ENCODE measurements around the gene SLC35B1. TPM values are rescaled to one million over a fixed set of nuclear protein-coding genes. Genes with fewer than 3 reads are reported as not detected.

SLC35B1 gene
- total and polyA plus RNA-seq, 8 donors, result 16.5 to 62.5 (median 29.1) TPM

DNA sequence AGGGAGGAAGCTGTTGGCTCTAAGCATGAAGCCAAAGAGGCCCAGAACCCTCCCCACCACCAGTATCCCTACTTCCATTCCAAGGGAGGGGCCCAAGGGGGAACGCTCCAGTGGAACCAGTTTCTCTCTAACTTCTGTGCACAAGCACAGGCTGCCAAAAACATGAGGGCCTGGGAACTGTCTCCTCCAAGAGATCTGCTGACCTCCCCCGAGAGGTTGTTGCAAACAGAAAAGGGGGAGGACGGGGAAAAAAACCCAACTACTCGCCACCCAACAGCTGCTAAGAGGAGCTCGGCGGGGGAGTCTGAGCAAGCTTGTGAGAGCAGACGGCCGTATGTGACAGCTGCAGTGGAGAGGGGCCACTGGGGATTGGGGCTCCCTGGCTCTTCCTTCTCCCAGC lies 15.7 kb upstream of the SLC35B1 start:
- DNase-seq (peak in 1 of 6 donors; percentile 29), FAIRE-seq (no peak), ATAC-seq (peak in 3 of 4 donors; percentile 31 to 61 (median 40))
- peaks cover 0 to 13% (median 4%) of the 10 kb centered on the region in 3 donors for H3K36me3 ChIP-seq
- H3K27ac ChIP-seq, result no peak overlapping the region
- intact Hi-C loops (cut with DNase I), result no loop called here
- H3K27me3 ChIP-seq, result no peaks in the 10 kb centered on the region
- H3K4me3 ChIP-seq, result no peak overlapping the region
- H3K9me3 ChIP-seq, result no peaks in the 10 kb centered on the region
- 59 to 68% methylated on average over 8 of the region's 8 CpGs for WGBS, 2 donors
- TF ChIP-seq CTCF (IDR thresholded peaks at IDR 0.05), result no peak
- no peaks in the 10 kb centered on the region for H3K4me1 ChIP-seq

DNA sequence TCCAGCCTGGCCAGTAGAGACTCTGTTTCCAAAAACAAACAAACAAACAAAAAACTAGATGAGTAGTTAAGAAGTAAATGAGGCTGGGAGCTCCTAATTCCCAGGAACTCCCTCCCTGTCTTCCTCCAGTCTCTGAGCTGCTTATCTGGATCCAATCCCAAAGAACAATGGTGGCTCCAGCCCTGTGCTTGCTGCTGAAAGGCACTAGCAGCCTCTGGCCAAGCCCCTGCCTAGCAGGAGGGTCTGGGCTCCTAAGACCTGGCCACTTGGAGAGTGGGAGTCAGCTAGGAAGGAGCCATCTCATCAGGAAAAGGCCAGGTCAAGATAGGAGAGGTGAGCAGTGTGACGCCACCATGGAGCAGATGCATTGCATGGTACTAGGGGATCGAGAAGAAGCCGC lies 14.3 kb upstream of the SLC35B1 start:
- no peak overlapping the region for H3K27ac ChIP-seq
- no peak for TF ChIP-seq CTCF (IDR thresholded peaks at IDR 0.05)
- H3K9me3 ChIP-seq, result no peaks in the 10 kb centered on the region
- peaks cover 0 to 13% (median 4%) of the 10 kb centered on the region in 3 donors for H3K36me3 ChIP-seq
- WGBS, 2 donors, result 96 to 97% methylated on average over 3 of the region's 3 CpGs
- H3K4me1 ChIP-seq, result peaks cover 3 to 9% (median 8%) of the 10 kb centered on the region in 3 donors
- H3K4me3 ChIP-seq, result no peak overlapping the region
- FAIRE-seq (no peak), DNase-seq (no peak), ATAC-seq (no peak)
- intact Hi-C loops (cut with DNase I), result no loop called here
- no peaks in the 10 kb centered on the region for H3K27me3 ChIP-seq

- ATAC-seq (peak in 3 of 4 donors; percentile 18 to 48 (median 29)), DNase-seq (peak in 4 of 6 donors; percentile 27 to 71 (median 42)), FAIRE-seq (no peak)
- Histone ChIP-seq H3K9me3 (no peaks in the 10 kb centered on the region), H3K27ac (peak overlapping the region in 1 of 4 donors; percentile 15), H3K36me3 (peaks cover 0 to 13% (median 4%) of the 10 kb centered on the region in 3 donors), H3K4me3 (no peak overlapping the region), H3K27me3 (no peaks in the 10 kb centered on the region), H3K4me1 (peaks cover 10 to 18% (median 18%) of the 10 kb centered on the region in 3 donors)
- WGBS, 2 donors, result 43 to 65% methylated on average over 10 of the region's 10 CpGs
- intact Hi-C loops (cut with DNase I), result loop anchor here in 1 of 3 donors (10.0 kb wide), 1 partner anchor 47 kb away; the partner anchor contains the start of gene FAM117A
- no peak for TF ChIP-seq CTCF (IDR thresholded peaks at IDR 0.05)
These were observed 9.7 kb upstream of the SLC35B1 start for GRCh38 chr17:49717371-49717861.

DNA sequence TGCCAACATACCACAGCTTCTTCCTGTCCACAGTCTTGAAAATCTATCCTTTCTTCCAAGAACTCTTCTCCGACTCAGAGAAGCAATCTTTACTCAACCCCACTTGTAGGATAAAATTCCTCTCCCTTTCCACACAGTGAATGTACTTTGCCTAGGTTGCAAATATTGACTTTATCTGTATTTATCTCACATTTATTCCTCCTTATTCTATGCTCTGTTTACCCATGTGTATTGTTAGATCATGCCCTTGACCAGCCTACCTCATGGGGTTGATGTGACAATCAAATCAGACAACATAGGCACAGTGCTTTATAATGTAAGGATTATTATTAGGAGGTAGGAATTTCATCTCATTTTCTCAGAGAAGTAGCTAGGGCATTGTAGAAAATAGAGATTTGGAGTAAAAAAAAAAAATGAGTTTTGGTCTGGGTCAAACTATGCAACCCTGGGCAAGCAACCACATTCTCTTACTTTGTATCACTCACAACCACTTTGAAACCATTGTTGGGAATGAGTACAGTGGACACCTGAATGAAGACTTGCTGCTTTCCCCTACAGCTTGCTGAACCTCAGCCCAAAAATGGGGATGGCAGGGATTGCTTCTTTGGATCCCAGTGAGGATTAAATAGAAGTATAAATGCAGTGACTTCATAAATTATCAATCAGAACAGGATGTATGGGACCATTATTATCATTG lies 9.1 kb upstream of the SLC35B1 start:
- peaks cover 0 to 9% (median 0%) of the 10 kb centered on the region in 3 donors for H3K36me3 ChIP-seq
- H3K27ac ChIP-seq, result peak overlapping the region in 1 of 4 donors; percentile 57
- WGBS, 2 donors, result 45 to 57% methylated on average over 1 of the region's 1 CpG
- intact Hi-C loops (cut with DNase I), result loop anchor here in 1 of 3 donors (10.0 kb wide), 1 partner anchor 48 kb away; the partner anchor contains the start of gene FAM117A
- peak; percentile 11 to 53 (median 21) for ATAC-seq
- DNase-seq, result no peak
- FAIRE-seq, result no peak
- TF ChIP-seq CTCF (IDR thresholded peaks at IDR 0.05), result no peak
- H3K4me1 ChIP-seq, result peaks cover 10 to 18% (median 18%) of the 10 kb centered on the region in 3 donors
- no peak overlapping the region for H3K4me3 ChIP-seq
- no peaks in the 10 kb centered on the region for H3K27me3 ChIP-seq
- H3K9me3 ChIP-seq, result no peaks in the 10 kb centered on the region

Measured in pancreas (tissue), 10 donors.